B cell (primary cell): ENCODE results near the gene IDH3A.

ENCODE experiments used
- CTCF ChIP-seq: fragments of 200-600 bp; IDR thresholded peaks from one replicate; pipeline ENCODE4 v1.8.0; 2022; ENCODE audit warnings: antibody characterized with exemption, mild to moderate bottlenecking
- EZH2 ChIP-seq: IDR thresholded peaks from 2 replicates; pipeline ENCODE4 v1.6.1; 2012; ENCODE audit warnings: borderline replicate concordance, low read depth, mild to moderate bottlenecking, moderate library complexity, low read length; ENCODE audit not compliant: insufficient read depth, poor library complexity, severe bottlenecking

GRCh38 chr15:78156653-78157052 is 7.5 kb downstream of the IDH3A start:
- no peak for TF ChIP-seq EZH2
- no peak for TF ChIP-seq CTCF
